ENCODE measurements around the gene GALC.

GALC gene

DNA sequence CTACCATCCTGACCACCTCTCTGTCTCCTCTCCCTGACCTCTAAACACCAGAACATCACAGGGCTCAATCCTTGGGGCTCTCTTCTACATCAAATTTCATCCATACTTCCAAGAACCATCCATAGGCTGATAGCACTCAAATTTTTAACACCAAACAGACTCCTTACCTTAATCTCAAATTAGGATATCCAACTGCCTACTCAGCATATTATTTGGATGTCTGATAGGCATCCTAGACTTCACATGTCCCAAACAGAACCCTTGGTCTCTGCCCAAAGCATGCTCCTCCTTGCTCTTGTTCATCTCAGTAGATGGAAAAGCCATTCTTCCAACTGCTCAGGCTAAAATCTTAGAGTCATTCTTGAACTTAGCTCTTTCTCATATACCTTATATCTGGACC lies 91.3 kb downstream of the GALC start:
- H3K27me3 ChIP-seq (ENCODE audit: insufficient read depth, low read depth) = no peaks in the 10 kb centered on the region
- no peak overlapping the region for H3K27ac ChIP-seq
- H3K4me1 ChIP-seq (ENCODE audit: low read depth, poor library complexity, severe bottlenecking) = no peaks in the 10 kb centered on the region
- H2AFZ ChIP-seq (ENCODE audit: low read depth) = no peak overlapping the region
- no peaks in the 10 kb centered on the region for H3K79me2 ChIP-seq (ENCODE audit: insufficient read depth, low read depth)
- H3K36me3 ChIP-seq (ENCODE audit: insufficient read depth) = no peaks in the 10 kb centered on the region
- H3K4me2 ChIP-seq = no peak overlapping the region
- H3K9ac ChIP-seq = no peak overlapping the region
- TF ChIP-seq, protein P1, sequence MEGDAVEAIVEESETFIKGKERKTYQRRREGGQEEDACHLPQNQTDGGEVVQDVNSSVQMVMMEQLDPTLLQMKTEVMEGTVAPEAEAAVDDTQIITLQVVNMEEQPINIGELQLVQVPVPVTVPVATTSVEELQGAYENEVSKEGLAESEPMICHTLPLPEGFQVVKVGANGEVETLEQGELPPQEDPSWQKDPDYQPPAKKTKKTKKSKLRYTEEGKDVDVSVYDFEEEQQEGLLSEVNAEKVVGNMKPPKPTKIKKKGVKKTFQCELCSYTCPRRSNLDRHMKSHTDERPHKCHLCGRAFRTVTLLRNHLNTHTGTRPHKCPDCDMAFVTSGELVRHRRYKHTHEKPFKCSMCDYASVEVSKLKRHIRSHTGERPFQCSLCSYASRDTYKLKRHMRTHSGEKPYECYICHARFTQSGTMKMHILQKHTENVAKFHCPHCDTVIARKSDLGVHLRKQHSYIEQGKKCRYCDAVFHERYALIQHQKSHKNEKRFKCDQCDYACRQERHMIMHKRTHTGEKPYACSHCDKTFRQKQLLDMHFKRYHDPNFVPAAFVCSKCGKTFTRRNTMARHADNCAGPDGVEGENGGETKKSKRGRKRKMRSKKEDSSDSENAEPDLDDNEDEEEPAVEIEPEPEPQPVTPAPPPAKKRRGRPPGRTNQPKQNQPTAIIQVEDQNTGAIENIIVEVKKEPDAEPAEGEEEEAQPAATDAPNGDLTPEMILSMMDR (conservative IDR thresholded peaks at IDR 0.05; ENCODE audit: low read depth, low read length) = no peak
- H3K4me3 ChIP-seq (IDR thresholded peaks at IDR 0.05; ENCODE audit: insufficient read depth, low read depth, low read length) = no peak overlapping the region
- H4K20me1 ChIP-seq (ENCODE audit: insufficient read depth) = no peaks in the 10 kb centered on the region

DNA sequence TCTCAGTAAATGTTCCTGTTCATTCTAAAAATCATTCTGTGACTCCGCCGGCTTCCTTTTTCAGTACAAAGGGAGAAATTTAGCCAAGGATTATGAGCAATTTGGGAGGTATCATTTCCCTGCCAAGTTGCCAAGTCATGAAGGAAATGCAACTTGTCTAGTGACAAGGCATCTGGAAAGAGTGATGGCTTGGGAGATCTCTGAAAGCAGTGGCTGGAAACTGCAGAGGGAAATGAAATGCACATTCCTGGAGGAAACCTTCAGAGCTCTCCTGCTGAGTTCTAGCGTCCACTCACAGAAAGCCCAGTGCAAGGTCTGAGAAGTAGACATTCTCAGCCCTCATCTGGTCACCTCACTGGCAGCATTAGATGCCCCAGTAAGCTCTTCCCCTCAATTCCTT lies 91.7 kb downstream of the GALC start:
- TF ChIP-seq, protein P1 (conservative IDR thresholded peaks at IDR 0.05; ENCODE audit: low read depth, low read length) = no peak
- Histone ChIP-seq H2AFZ (ENCODE audit: low read depth) (no peak overlapping the region), H3K4me3 (IDR thresholded peaks at IDR 0.05; ENCODE audit: insufficient read depth, low read depth, low read length) (no peak overlapping the region), H3K4me2 (no peak overlapping the region), H3K9ac (no peak overlapping the region), H3K36me3 (ENCODE audit: insufficient read depth) (no peaks in the 10 kb centered on the region), H3K27me3 (ENCODE audit: insufficient read depth, low read depth) (no peaks in the 10 kb centered on the region), H3K4me1 (ENCODE audit: low read depth, poor library complexity, severe bottlenecking) (no peaks in the 10 kb centered on the region), H3K79me2 (ENCODE audit: insufficient read depth, low read depth) (no peaks in the 10 kb centered on the region), H3K27ac (no peak overlapping the region), H4K20me1 (ENCODE audit: insufficient read depth) (no peaks in the 10 kb centered on the region)

DNA sequence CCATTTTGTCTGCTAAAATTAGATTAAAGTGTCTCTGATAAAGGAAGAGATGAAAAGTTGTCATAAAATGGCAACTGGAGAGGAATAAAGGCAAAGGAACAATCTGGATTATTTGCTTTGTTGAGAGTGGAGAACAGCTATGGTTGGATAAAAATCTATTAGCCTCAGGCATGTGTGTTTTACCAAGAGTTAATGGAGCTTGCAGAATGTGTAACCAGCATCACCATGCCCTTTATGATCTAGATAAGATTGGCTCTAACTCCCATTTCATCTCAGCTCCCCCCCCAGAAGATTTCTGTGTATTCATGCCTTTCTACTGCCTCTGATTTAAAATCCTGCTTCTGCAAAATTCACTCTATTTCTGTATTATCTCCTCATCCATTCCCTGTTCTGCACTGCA lies 93.8 kb downstream of the GALC start:
- TF ChIP-seq, protein P1 (conservative IDR thresholded peaks at IDR 0.05; ENCODE audit: low read depth, low read length) = no peak
- Histone ChIP-seq H4K20me1 (ENCODE audit: insufficient read depth) (no peaks in the 10 kb centered on the region), H3K9ac (no peak overlapping the region), H2AFZ (ENCODE audit: low read depth) (no peak overlapping the region), H3K4me1 (ENCODE audit: low read depth, poor library complexity, severe bottlenecking) (no peaks in the 10 kb centered on the region), H3K4me3 (IDR thresholded peaks at IDR 0.05; ENCODE audit: insufficient read depth, low read depth, low read length) (no peak overlapping the region), H3K79me2 (ENCODE audit: insufficient read depth, low read depth) (no peaks in the 10 kb centered on the region), H3K36me3 (ENCODE audit: insufficient read depth) (no peaks in the 10 kb centered on the region), H3K27me3 (ENCODE audit: insufficient read depth, low read depth) (no peaks in the 10 kb centered on the region), H3K27ac (no peak overlapping the region), H3K4me2 (no peak overlapping the region)

DNA sequence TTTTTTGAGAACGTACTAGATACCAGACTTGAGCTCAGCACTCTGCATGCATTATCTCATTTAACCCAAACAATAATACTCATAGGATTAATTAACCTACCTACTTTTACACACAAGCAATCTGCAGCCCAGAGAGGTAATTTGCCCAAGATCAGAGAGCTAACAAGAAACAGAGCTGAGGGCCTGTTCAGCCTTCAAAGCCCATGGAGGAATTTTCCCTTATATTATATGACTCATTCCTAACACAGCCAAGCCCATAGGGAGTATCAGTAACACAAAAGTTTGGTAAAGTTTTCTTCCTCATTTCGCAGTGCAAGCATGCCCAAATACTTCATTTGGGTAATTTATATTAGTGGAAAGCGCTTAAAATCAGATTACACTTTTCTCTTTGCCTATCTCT lies 94.7 kb downstream of the GALC start:
- no peaks in the 10 kb centered on the region for H3K27me3 ChIP-seq (ENCODE audit: insufficient read depth, low read depth)
- H4K20me1 ChIP-seq (ENCODE audit: insufficient read depth) = no peaks in the 10 kb centered on the region
- no peak overlapping the region for H3K27ac ChIP-seq

More for the DNA sequence above, 94.7 kb downstream of the GALC start:
- Histone ChIP-seq H3K9ac (no peak overlapping the region), H3K4me2 (no peak overlapping the region), H3K4me3 (IDR thresholded peaks at IDR 0.05; ENCODE audit: insufficient read depth, low read depth, low read length) (no peak overlapping the region), H3K36me3 (ENCODE audit: insufficient read depth) (no peaks in the 10 kb centered on the region), H2AFZ (ENCODE audit: low read depth) (no peak overlapping the region), H3K4me1 (ENCODE audit: low read depth, poor library complexity, severe bottlenecking) (no peaks in the 10 kb centered on the region), H3K79me2 (ENCODE audit: insufficient read depth, low read depth) (no peaks in the 10 kb centered on the region)
- TF ChIP-seq, protein P1 (conservative IDR thresholded peaks at IDR 0.05; ENCODE audit: low read depth, low read length) = no peak

Measured in KMS-11 (cell line).